GM19240 (cell line): ENCODE results near the gene GNRH2.
"Not testable (repeated sequence)": the region's sequence is repeated elsewhere in the genome, so short reads cannot be mapped to it uniquely, and the experiment has no call there.

Source experiments
- DNase-seq: peaks from one replicate; pipeline ENCODE4 v3.0.0; 2011; ENCODE audit warnings: low spot score; ENCODE audit not compliant: insufficient read length

The GNRH2 gene

GRCh38 chr20:3041854-3042409 is 1.5 kb upstream of the GNRH2 start:
- DNase-seq: no peak

- no peak for DNase-seq
Measured at GRCh38 chr20:3042625-3043024, 797 bp upstream of the GNRH2 start.

GRCh38 chr20:3044336-3044965 is 1.0 kb downstream of the GNRH2 start:
- no peak for DNase-seq

- peak; percentile 55 for DNase-seq
Measured at GRCh38 chr20:3045042-3045815, 1.8 kb downstream of the GNRH2 start.

- DNase-seq: peak; percentile 87
Measured at GRCh38 chr20:3045816-3046676, 2.6 kb downstream of the GNRH2 start, which contains the start of gene MRPS26. MRPS26 (plus strand) TSS chr20:3046052; CDS start chr20:3046069, 17 bp downstream.

DNA sequence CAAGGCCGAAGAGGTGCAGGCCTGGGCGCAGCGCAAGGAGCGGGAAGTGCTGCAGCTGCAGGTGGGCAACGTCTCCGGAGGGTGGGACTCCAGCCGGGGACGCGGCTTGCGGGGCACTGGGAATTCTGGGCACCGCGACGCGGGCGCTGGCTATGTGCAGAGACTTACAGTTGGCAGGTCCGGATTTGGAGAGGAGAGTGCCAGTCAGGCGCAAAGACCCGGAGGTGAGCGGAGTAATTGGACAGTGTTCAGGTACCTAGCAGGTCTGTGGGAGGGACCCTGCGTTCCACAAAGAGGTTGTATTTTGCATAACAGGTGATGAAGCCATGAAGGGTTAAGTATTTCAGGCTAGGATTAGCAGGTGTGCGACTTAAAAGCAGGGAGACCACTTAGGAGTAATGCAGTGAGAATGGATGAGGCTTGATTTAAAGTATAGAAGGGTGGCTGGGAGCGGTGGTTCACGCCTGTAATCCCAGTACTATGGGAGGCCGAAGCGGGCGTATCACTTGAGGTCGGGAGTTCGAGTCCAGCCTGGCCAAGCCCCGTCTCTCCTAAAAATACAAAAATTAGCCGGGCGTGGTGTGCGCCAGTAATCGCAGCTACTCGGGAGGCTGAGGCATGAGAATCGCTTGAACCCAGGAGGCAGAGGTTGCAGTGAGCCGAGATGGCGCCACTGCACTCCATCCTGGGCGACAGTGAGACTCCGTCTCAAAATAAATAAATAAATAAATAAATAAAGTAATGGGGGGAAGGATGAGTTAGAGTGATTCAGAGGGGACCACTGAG is 3.4 kb downstream of the GNRH2 start:
- no peak for DNase-seq

GRCh38 chr20:3047486-3048419 is 4.3 kb downstream of the GNRH2 start:
- DNase-seq: no peak

DNA sequence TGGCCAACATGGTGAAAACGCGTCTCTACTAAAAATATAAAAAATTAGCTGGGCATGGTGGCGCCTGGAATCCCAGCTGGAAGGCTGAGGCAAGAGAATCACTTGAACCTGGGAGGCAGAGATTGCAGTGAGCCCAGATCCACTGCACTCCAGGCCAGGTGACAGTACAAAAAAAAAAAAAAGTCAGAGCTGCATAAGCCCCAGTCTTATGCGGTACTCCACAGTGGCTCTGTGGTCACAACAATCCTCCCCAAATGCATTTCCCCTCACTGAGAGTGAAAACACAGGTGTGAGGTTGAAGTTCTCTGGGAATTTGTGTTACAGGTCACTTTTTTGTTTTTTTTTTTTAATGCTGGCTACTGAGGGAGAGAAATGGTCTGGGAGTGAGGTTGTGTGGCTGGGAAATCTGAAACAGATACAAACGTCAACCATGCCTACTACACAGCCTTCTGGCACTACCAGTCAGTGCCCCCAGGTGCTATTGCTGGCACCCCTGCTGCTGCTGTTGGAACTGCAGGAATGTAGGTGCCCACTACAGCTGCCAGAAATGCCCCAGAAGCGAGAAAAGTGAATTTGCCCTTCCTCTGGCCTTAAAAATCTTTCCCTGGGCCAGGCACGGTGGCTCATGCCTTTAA is 8.1 kb downstream of the GNRH2 start:
- no peak for DNase-seq

DNA sequence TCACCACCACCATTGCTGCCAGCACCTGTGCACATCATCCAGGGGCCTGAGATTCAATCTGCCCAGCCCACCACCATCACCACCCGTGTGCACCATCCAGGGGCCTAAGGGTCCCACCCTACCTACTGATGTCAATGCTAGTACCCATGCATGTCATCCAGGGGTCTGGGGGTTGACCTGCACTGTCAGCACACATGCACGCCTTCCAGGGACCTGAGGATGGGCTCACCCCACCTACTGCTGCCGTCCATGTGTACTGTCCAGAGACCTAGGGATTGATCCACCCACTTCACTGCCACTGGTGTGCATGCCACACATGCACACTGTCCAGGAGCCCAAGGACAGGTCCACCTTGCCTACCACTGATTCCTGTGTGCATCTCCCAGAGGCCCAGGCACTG is 16.1 kb downstream of the GNRH2 start:
- DNase-seq: no peak

GRCh38 chr20:3064119-3064518 is 20.7 kb downstream of the GNRH2 start:
- not testable (repeated sequence) for DNase-seq

DNA sequence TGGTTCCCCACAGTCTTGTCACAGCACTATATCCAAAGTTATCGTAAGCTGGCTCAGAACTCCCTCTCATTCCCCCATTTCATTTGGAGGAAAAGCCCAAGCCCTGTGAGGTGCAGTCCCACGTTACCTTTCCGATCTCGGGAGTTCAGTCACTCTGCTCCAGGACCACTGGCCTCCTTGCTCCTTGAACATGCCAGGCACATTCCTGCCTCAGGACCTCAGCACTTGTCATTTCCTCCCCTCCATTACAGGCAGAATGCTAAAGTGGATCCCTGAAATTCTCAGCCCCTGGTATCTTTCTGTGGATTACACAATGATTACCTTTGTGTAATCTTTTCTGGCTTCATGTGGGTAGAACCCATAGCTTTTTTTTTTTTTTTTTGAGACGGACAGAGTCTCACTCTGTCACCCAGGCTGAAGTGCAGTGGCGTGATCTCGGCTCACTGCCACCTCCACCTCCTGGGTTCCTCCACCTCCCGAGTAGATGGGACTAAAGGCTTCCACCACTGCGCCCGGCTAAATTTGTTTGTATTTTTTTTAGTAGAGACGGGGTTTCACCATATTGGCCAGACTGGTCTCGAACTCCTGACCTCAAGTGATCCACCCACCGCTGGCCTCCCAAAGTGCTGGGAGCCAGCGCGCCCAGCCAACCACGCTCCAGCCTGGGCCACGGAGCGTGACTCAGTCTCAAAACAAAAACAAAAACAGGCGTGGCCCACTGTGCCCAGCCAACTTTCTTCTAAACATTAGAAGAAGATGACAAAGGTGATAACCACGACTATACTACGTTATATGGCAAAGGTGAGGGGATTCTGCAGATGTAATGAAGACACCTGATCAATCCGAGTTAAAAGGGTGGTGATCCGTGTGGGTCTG is 24.0 kb downstream of the GNRH2 start:
- no peak for DNase-seq

DNA sequence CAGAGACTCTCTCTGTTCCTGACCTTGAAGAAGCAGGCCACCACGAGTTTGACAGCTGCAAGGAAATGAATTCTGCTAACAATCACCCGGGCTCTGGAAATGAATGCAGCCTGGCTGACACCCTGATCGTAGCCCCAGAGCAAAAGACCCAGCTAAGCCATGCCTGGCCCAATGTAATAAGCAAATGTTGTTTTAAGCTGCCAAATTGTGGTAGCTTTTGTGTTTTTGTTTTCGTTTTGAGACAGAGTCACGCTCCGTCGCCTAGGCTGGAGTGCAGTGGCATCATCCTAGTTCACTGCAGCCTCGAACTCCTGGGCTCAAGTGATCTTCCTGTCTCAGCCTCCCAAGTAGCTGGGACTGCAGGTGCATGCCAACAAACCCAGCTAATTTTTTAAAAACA is 24.7 kb downstream of the GNRH2 start:
- no peak for DNase-seq

DNA sequence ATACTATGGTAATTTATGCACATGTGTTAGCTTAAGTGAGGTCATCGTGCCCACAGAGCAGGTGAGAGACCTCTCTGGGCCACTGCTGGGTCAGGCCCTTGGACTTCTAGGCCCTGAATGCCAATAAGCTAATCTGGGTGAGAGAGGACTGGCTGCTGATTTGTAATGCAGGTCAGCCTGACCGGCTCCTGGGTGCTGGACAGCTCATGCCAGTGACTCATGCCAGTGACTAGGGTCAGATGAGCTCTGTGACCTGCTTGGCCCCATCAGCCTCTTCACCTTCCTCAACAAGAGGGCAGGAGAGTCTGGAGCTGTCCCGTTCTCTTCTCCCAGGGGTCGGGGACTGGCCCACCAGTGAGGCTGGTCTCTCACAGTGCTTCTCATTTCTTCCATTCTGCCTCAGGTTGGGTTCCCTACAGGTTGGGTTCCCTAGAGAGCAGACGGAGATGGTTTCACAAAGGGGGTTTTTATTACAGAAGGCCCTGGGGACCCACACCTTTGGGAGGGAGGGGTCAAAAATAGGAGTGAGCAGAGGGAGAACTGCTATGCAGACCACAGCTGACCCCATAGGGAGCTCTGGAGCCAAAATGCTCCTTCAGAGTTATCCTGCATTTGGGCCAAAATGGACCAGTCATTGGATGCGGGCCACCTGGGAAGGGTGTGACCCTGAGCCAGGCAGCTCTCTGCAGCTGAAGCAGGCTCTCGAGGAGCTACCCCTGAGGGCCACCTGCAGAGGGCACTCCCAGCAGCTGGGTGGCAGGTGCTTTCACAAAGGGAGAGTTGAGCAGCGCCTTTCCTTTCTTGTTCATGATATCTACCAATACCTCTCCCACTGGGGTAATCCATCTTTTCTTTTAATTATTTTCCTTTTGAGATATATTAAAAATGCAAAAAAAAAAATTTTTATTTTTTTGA is 25.8 kb downstream of the GNRH2 start:
- DNase-seq: no peak

DNA sequence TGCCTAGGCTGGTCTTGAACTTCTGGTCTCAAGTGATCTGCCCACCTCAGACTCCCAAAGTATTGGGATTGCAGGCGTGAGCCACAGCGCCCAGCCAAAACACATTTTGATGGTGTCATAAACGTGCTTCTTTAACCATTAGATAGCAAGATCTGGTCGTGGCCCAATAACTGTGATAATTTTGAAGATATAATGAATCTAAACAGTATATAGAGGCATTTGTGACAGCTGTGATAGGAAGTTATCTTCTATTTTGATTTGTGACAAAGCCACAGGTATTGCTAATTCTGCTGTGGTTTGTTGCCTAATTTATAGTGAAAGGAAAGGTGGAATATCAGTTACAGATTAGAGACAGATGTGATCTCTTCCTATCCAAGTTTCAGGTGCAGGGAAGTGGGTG is 27.3 kb downstream of the GNRH2 start:
- no peak for DNase-seq

- DNase-seq: no peak
Measured at GRCh38 chr20:3071266-3071609, 27.8 kb downstream of the GNRH2 start.

GRCh38 chr20:3071610-3072529 is 28.4 kb downstream of the GNRH2 start, which contains the start of gene OXT:
OXT (plus strand) TSS chr20:3071620; CDS start chr20:3071656, 36 bp downstream.
- no peak for DNase-seq
